ENCODE data around the gene PAPSS2. TPM values are rescaled to one million over a fixed set of nuclear protein-coding genes. Genes with fewer than 3 reads are reported as not detected.

The PAPSS2 gene
- total and polyA plus RNA-seq, 2 donors from 2014 or later: 23.5 to 84.2 TPM

- Histone ChIP-seq H3K9ac (ENCODE audit: low read length in 3 of 3) (no peak overlapping the region), H3K27me3 (ENCODE audit: control insufficient read depth, insufficient read depth, low read length) (no peaks in the 10 kb centered on the region), H3K9me3 (ENCODE audit: control insufficient read depth in 2 of 3, insufficient read depth in 1 of 3, low read length in 3 of 3) (no peaks in the 10 kb centered on the region), H3K36me3 (ENCODE audit: control insufficient read depth in 2 of 3, insufficient read depth in 3 of 3, low read length in 3 of 3) (peaks cover 0 to 2% (median 2%) of the 10 kb centered on the region in 3 donors), H3K4me1 (ENCODE audit: control insufficient read depth in 2 of 3, insufficient read depth in 2 of 3, low read depth in 1 of 3, low read length in 3 of 3) (no peaks in the 10 kb centered on the region), H3K27ac (ENCODE audit: low read depth in 2 of 2, low read length in 2 of 2) (no peak overlapping the region), H3K4me3 (ENCODE audit: low read length in 3 of 3) (no peak overlapping the region)
- DNase-seq (no peak), FAIRE-seq (no peak)
- intact Hi-C loops (cut with DNase I): no loop called here
- TF ChIP-seq, protein P1, sequence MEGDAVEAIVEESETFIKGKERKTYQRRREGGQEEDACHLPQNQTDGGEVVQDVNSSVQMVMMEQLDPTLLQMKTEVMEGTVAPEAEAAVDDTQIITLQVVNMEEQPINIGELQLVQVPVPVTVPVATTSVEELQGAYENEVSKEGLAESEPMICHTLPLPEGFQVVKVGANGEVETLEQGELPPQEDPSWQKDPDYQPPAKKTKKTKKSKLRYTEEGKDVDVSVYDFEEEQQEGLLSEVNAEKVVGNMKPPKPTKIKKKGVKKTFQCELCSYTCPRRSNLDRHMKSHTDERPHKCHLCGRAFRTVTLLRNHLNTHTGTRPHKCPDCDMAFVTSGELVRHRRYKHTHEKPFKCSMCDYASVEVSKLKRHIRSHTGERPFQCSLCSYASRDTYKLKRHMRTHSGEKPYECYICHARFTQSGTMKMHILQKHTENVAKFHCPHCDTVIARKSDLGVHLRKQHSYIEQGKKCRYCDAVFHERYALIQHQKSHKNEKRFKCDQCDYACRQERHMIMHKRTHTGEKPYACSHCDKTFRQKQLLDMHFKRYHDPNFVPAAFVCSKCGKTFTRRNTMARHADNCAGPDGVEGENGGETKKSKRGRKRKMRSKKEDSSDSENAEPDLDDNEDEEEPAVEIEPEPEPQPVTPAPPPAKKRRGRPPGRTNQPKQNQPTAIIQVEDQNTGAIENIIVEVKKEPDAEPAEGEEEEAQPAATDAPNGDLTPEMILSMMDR (IDR thresholded peaks at IDR 0.05; ENCODE audit: borderline replicate concordance, extremely low read depth, insufficient read depth): no peak
These were observed 121.9 kb downstream of the PAPSS2 start for GRCh38 chr10:87781545-87781944.

GRCh38 chr10:87782721-87783120 lies 123.0 kb downstream of the PAPSS2 start:
- Histone ChIP-seq H3K36me3 (ENCODE audit: control insufficient read depth in 2 of 3, insufficient read depth in 3 of 3, low read length in 3 of 3) (peaks cover 0 to 2% (median 2%) of the 10 kb centered on the region in 3 donors), H3K4me1 (ENCODE audit: control insufficient read depth in 2 of 3, insufficient read depth in 2 of 3, low read depth in 1 of 3, low read length in 3 of 3) (no peaks in the 10 kb centered on the region), H3K27me3 (ENCODE audit: control insufficient read depth, insufficient read depth, low read length) (no peaks in the 10 kb centered on the region), H3K9ac (ENCODE audit: low read length in 3 of 3) (no peak overlapping the region), H3K4me3 (ENCODE audit: low read length in 3 of 3) (no peak overlapping the region), H3K27ac (ENCODE audit: low read depth in 2 of 2, low read length in 2 of 2) (no peak overlapping the region), H3K9me3 (ENCODE audit: control insufficient read depth in 2 of 3, insufficient read depth in 1 of 3, low read length in 3 of 3) (no peaks in the 10 kb centered on the region)
- FAIRE-seq: no peak
- intact Hi-C loops (cut with DNase I): no loop called here
- no peak for DNase-seq
- TF ChIP-seq, protein P1 (IDR thresholded peaks at IDR 0.05; ENCODE audit: borderline replicate concordance, extremely low read depth, insufficient read depth): no peak

GRCh38 chr10:87786421-87786820 lies 126.7 kb downstream of the PAPSS2 start:
- Histone ChIP-seq H3K4me1 (ENCODE audit: control insufficient read depth in 2 of 3, insufficient read depth in 2 of 3, low read depth in 1 of 3, low read length in 3 of 3) (no peaks in the 10 kb centered on the region), H3K36me3 (ENCODE audit: control insufficient read depth in 2 of 3, insufficient read depth in 3 of 3, low read length in 3 of 3) (peaks cover 0 to 7% (median 0%) of the 10 kb centered on the region in 3 donors), H3K9ac (ENCODE audit: low read length in 3 of 3) (no peak overlapping the region), H3K4me3 (ENCODE audit: low read length in 3 of 3) (no peak overlapping the region), H3K27ac (ENCODE audit: low read depth in 2 of 2, low read length in 2 of 2) (no peak overlapping the region), H3K27me3 (ENCODE audit: control insufficient read depth, insufficient read depth, low read length) (no peaks in the 10 kb centered on the region), H3K9me3 (ENCODE audit: control insufficient read depth in 2 of 3, insufficient read depth in 1 of 3, low read length in 3 of 3) (no peaks in the 10 kb centered on the region)
- no peak for FAIRE-seq
- DNase-seq: no peak
- intact Hi-C loops (cut with DNase I): no loop called here
- TF ChIP-seq, protein P1 (IDR thresholded peaks at IDR 0.05; ENCODE audit: borderline replicate concordance, extremely low read depth, insufficient read depth): no peak

GRCh38 chr10:87790185-87790584 lies 130.5 kb downstream of the PAPSS2 start:
- Histone ChIP-seq H3K36me3 (ENCODE audit: control insufficient read depth in 2 of 3, insufficient read depth in 3 of 3, low read length in 3 of 3) (peaks cover 0 to 5% (median 0%) of the 10 kb centered on the region in 3 donors), H3K4me3 (ENCODE audit: low read length in 3 of 3) (no peak overlapping the region), H3K9ac (ENCODE audit: low read length in 3 of 3) (no peak overlapping the region), H3K27ac (ENCODE audit: low read depth in 2 of 2, low read length in 2 of 2) (no peak overlapping the region), H3K27me3 (ENCODE audit: control insufficient read depth, insufficient read depth, low read length) (no peaks in the 10 kb centered on the region), H3K4me1 (ENCODE audit: control insufficient read depth in 2 of 3, insufficient read depth in 2 of 3, low read depth in 1 of 3, low read length in 3 of 3) (no peaks in the 10 kb centered on the region), H3K9me3 (ENCODE audit: control insufficient read depth in 2 of 3, insufficient read depth in 1 of 3, low read length in 3 of 3) (no peaks in the 10 kb centered on the region)
- FAIRE-seq (no peak), DNase-seq (no peak)
- TF ChIP-seq, protein P1 (IDR thresholded peaks at IDR 0.05; ENCODE audit: borderline replicate concordance, extremely low read depth, insufficient read depth): no peak
- intact Hi-C loops (cut with DNase I): no loop called here
